IPS-11a (cell line): Measurements from ENCODE around the gene ACADS.

Experiments
- H3K4me3 ChIP-seq: one replicate; pipeline ENCODE4 v1.5.1; 2013; ENCODE audit warnings: low read depth, low read length, control low read depth

Gene ACADS

GRCh38 chr12:120751389-120751788, 25.8 kb downstream of the ACADS start:
- no peak overlapping the region for H3K4me3 ChIP-seq

GRCh38 chr12:120754792-120755191, 29.2 kb downstream of the ACADS start:
- no peak overlapping the region for H3K4me3 ChIP-seq

- no peak overlapping the region for H3K4me3 ChIP-seq
Observed at GRCh38 chr12:120755269-120755668, 29.6 kb downstream of the ACADS start.

- no peak overlapping the region for H3K4me3 ChIP-seq
Observed at GRCh38 chr12:120757226-120757742, 31.7 kb downstream of the ACADS start.

GRCh38 chr12:120757949-120758348, 32.3 kb downstream of the ACADS start:
- no peak overlapping the region for H3K4me3 ChIP-seq

- H3K4me3 ChIP-seq, result no peak overlapping the region
Observed at GRCh38 chr12:120758798-120759590, 33.4 kb downstream of the ACADS start.

- no peak overlapping the region for H3K4me3 ChIP-seq
Observed at GRCh38 chr12:120759591-120760348, 34.1 kb downstream of the ACADS start.

- no peak overlapping the region for H3K4me3 ChIP-seq
Observed at GRCh38 chr12:120760349-120761254, 35.0 kb downstream of the ACADS start.

GRCh38 chr12:120761519-120761934, 35.9 kb downstream of the ACADS start:
- H3K4me3 ChIP-seq, result no peak overlapping the region

- no peak overlapping the region for H3K4me3 ChIP-seq
Observed at GRCh38 chr12:120762086-120762485, 36.5 kb downstream of the ACADS start.

GRCh38 chr12:120763250-120763649, 37.6 kb downstream of the ACADS start:
- no peak overlapping the region for H3K4me3 ChIP-seq

GRCh38 chr12:120764816-120765215, 39.2 kb downstream of the ACADS start:
- H3K4me3 ChIP-seq, result no peak overlapping the region

- H3K4me3 ChIP-seq, result no peak overlapping the region
Observed at GRCh38 chr12:120766566-120766965, 40.9 kb downstream of the ACADS start.

GRCh38 chr12:120767071-120768024, 41.7 kb downstream of the ACADS start:
- H3K4me3 ChIP-seq, result no peak overlapping the region

- no peak overlapping the region for H3K4me3 ChIP-seq
Observed at GRCh38 chr12:120771097-120771496, 45.5 kb downstream of the ACADS start.

- H3K4me3 ChIP-seq, result no peak overlapping the region
Observed at GRCh38 chr12:120774169-120774916, 48.7 kb downstream of the ACADS start.

GRCh38 chr12:120775862-120776552, 50.4 kb downstream of the ACADS start:
- H3K4me3 ChIP-seq, result no peak overlapping the region

- no peak overlapping the region for H3K4me3 ChIP-seq
Observed at GRCh38 chr12:120783197-120783596, 57.6 kb downstream of the ACADS start.

GRCh38 chr12:120784804-120785203, 59.2 kb downstream of the ACADS start:
- no peak overlapping the region for H3K4me3 ChIP-seq
